RWPE2 (cell line): ENCODE measurements around the gene USP5.

ENCODE experiments used
- ATAC-seq: fragments of 200-7000 bp; cut with Tn5 transposase; 3 replicates; pipeline ENCODE4 v1.9.1; 2021; ENCODE audit warnings: low read depth
- DNase-seq: peaks from one replicate; pipeline ENCODE4 v3.0.0-alpha.2; 2020; ENCODE audit warnings: low spot score
- H3K27ac ChIP-seq: fragments of 450-650 bp; 2 replicates; pipeline ENCODE4 v1.5.1; 2017; ENCODE audit warnings: mild to moderate bottlenecking; ENCODE audit not compliant: poor library complexity, severe bottlenecking
- H3K27me3 ChIP-seq: fragments of 250-450 bp; sonication (Bioruptor Pico); 2 replicates; pipeline ENCODE4 v1.5.1; 2021; ENCODE audit warnings: mild to moderate bottlenecking, moderate library complexity; ENCODE audit not compliant: insufficient read depth, poor library complexity, severe bottlenecking
- H3K36me3 ChIP-seq: fragments of 250-450 bp; sonication (Bioruptor Pico); 2 replicates; pipeline ENCODE4 v1.5.1; 2020; ENCODE audit warnings: low read depth, mild to moderate bottlenecking, moderate library complexity
- H3K4me1 ChIP-seq: fragments of 250-450 bp; sonication (Bioruptor Pico); 2 replicates; pipeline ENCODE4 v1.5.1; 2021; ENCODE audit warnings: mild to moderate bottlenecking, moderate library complexity; ENCODE audit not compliant: insufficient read depth, poor library complexity, severe bottlenecking
- H3K4me3 ChIP-seq: fragments of 250-450 bp; sonication (Bioruptor Pico); 2 replicates; pipeline ENCODE4 v1.5.1; 2021; ENCODE audit warnings: mild to moderate bottlenecking, moderate library complexity; ENCODE audit not compliant: severe bottlenecking
- H3K9me3 ChIP-seq: fragments of 250-450 bp; sonication (Bioruptor Pico); 2 replicates; pipeline ENCODE4 v1.5.1; 2021; ENCODE audit warnings: mild to moderate bottlenecking, moderate library complexity; ENCODE audit not compliant: severe bottlenecking
- TF ChIP-seq, protein P1 (sequence below): fragments of 450-650 bp; IDR thresholded peaks from one replicate; pipeline ENCODE4 v1.5.1; 2017; ENCODE audit warnings: mild to moderate bottlenecking, moderate library complexity; ENCODE audit not compliant: poor library complexity, severe bottlenecking

USP5 gene

DNA sequence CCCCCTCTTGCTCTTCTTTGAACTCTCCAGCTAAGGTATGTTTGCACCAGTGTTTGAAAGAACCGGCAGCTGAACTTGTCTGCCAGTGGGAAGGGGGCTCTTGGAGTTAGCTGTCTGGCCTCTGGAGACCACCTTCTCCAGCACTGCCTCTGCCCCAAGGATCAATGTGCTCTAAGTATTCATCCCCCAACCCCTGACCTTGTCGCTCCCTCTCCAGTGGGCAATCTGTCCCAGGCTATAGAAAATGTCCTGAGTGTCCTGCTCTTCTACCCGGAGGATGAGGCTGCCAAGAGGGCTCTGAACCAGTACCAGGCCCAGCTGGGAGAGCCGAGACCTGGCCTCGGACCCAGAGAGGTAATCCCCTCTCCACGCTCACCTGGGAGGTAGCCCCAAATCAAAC lies 21.0 kb upstream of the USP5 start:
- TF ChIP-seq, protein P1, sequence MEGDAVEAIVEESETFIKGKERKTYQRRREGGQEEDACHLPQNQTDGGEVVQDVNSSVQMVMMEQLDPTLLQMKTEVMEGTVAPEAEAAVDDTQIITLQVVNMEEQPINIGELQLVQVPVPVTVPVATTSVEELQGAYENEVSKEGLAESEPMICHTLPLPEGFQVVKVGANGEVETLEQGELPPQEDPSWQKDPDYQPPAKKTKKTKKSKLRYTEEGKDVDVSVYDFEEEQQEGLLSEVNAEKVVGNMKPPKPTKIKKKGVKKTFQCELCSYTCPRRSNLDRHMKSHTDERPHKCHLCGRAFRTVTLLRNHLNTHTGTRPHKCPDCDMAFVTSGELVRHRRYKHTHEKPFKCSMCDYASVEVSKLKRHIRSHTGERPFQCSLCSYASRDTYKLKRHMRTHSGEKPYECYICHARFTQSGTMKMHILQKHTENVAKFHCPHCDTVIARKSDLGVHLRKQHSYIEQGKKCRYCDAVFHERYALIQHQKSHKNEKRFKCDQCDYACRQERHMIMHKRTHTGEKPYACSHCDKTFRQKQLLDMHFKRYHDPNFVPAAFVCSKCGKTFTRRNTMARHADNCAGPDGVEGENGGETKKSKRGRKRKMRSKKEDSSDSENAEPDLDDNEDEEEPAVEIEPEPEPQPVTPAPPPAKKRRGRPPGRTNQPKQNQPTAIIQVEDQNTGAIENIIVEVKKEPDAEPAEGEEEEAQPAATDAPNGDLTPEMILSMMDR: no peak
- Histone ChIP-seq H3K27ac (no peak overlapping the region), H3K36me3 (peaks cover 50% of the 10 kb centered on the region), H3K9me3 (no peaks in the 10 kb centered on the region), H3K4me1 (peaks cover 3% of the 10 kb centered on the region), H3K4me3 (no peak overlapping the region), H3K27me3 (no peaks in the 10 kb centered on the region)
- DNase-seq: no peak
- no peak for ATAC-seq

DNA sequence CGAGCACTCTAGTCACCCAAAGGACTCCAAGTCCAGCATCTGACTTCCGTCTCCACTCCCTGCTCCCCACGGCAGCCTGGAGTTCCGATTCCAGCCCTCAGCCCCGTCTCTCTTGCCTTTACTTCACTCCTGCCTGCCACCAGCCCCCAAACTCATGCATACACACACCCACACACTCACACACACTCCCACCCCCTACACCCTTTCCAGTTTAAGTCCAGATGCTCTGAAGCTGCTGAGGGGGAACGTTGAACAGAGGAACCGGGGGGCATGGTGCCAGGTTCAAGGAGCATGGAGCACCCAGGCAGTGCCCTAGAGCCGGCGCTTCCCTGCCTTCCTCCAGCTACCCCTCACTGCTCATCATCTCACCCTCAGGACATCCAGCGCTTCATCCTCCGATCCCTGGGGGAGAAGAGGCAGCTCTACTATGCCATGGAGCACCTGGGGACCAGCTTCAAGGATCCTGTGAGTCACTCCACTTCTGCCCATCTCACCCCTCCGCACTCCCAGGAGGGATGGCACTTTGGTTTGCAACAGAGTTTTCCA lies 20.4 kb upstream of the USP5 start:
- TF ChIP-seq, protein P1: no peak
- Histone ChIP-seq H3K4me1 (peaks cover 3% of the 10 kb centered on the region), H3K36me3 (peaks cover 56% of the 10 kb centered on the region), H3K27me3 (no peaks in the 10 kb centered on the region), H3K9me3 (no peaks in the 10 kb centered on the region), H3K27ac (no peak overlapping the region), H3K4me3 (no peak overlapping the region)
- no peak for DNase-seq
- no peak for ATAC-seq

DNA sequence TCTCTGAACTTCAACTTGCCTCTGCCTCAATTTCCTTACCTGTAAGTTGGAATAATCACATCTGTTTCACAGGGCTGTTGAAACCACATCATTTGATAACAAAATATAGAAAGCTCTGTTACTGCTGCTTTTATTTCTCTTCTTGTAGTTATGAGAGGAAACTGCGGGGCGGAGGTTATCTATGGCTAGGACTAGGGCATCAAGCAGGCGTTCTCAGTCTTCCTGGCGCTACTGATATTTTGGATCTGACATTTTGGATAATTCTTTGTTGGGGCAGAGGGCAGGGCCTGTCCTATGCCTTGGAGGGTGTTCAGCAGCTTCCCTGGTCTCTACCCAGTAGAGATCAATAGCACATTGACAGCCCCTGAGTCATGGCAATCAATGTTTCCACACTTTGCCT lies 19.8 kb upstream of the USP5 start:
- no peak for DNase-seq
- Histone ChIP-seq H3K9me3 (no peaks in the 10 kb centered on the region), H3K4me1 (peaks cover 2% of the 10 kb centered on the region), H3K4me3 (no peak overlapping the region), H3K27ac (no peak overlapping the region), H3K36me3 (peaks cover 62% of the 10 kb centered on the region), H3K27me3 (no peaks in the 10 kb centered on the region)
- TF ChIP-seq, protein P1: no peak
- no peak for ATAC-seq

DNA sequence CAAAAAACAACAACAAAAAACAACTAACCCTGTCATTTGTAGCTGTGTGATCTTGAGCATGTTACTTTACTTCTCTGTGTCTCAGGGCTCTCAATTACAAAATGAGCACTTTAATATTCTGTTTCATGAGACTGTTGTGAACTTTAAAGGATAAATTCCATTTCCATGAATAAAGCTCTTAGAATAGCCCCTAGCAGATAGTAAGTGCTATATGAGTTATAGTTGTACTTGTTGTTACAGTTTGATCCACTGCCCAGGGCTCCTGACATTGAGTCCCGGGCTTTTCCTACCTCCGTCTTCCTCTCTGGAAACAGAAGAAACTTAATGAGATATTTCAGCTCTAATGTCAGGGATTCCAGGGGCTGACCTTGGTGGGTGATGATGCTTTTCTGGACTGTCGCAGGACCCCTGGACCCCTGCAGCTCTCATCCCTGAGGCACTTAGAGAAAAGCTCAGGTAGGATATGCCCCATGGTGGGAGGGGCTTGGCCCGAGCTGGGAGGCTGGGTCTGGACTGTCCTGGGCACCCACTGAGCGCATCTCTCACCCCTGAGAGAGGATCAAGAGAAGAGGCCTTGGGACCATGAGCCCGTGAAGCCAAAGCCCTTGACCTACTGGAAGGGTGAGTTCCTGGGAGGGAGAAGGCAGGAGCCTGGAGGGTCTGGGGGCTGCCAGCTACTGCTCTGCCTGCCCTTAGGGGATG lies 18.6 kb upstream of the USP5 start:
- ATAC-seq: no peak

More for the DNA sequence above, 18.6 kb upstream of the USP5 start:
- DNase-seq: no peak
- H3K9me3 ChIP-seq: no peaks in the 10 kb centered on the region
- no peaks in the 10 kb centered on the region for H3K27me3 ChIP-seq
- H3K4me3 ChIP-seq: no peak overlapping the region
- no peak overlapping the region for H3K27ac ChIP-seq
- peaks cover 72% of the 10 kb centered on the region for H3K36me3 ChIP-seq
- no peaks in the 10 kb centered on the region for H3K4me1 ChIP-seq
- TF ChIP-seq, protein P1: no peak
